GM12801 (cell line): ENCODE data around the gene EML4.

Experiments used
- CTCF ChIP-seq: IDR thresholded peaks from one replicate; pipeline ENCODE4 v1.5.1; 2011; ENCODE audit warnings: control low read depth; ENCODE audit not compliant: insufficient read length; ENCODE audit errors: extremely low read depth

The EML4 gene

GRCh38 chr2:42137125-42137841 lies 31.9 kb upstream of the EML4 start:
- no peak for TF ChIP-seq CTCF

- TF ChIP-seq CTCF, result no peak
Measured at GRCh38 chr2:42138163-42139015, 30.8 kb upstream of the EML4 start.

- TF ChIP-seq CTCF, result no peak
Measured at GRCh38 chr2:42139101-42139500, 30.1 kb upstream of the EML4 start.

GRCh38 chr2:42140496-42140895 lies 28.7 kb upstream of the EML4 start:
- TF ChIP-seq CTCF, result no peak

GRCh38 chr2:42141687-42142546 lies 27.2 kb upstream of the EML4 start:
- TF ChIP-seq CTCF, result no peak

GRCh38 chr2:42142547-42143184 lies 26.5 kb upstream of the EML4 start:
- TF ChIP-seq CTCF, result no peak
